Psoas muscle (tissue), 8 donors: Measurements from ENCODE around the gene CWH43. TPM values are rescaled to one million over a fixed set of nuclear protein-coding genes. Genes with fewer than 3 reads are reported as not detected.
"Not testable (repeated sequence)": the region's sequence is repeated elsewhere in the genome, so short reads cannot be mapped to it uniquely, and the experiment has no call there.

ENCODE experiments used
- ATAC-seq, 4 donors: fragments of 200-7000 bp; cut with Tn5 transposase; one replicate each; pipeline ENCODE4 v1.9.1; 2020; ENCODE audit warnings: moderate library complexity in 3 of 4, mild to moderate bottlenecking in 2 of 4
- DNase-seq, 2 donors: peaks; one replicate each; pipeline ENCODE4 v3.0.0-alpha.2; 2020
- H3K27ac ChIP-seq: fragments of 200-600 bp; one replicate; pipeline ENCODE4 v1.8.0; 2022
- H3K27me3 ChIP-seq, 3 donors: fragments of 200-600 bp in 1 of 3; one replicate each; pipeline versions ENCODE4 v1.6.1 to v1.8.0; 2013 to 2022; ENCODE audit warnings: low read length in 2 of 3, mild to moderate bottlenecking in 2 of 3, moderate library complexity in 1 of 3; ENCODE audit not compliant: insufficient read depth in 3 of 3
- H3K36me3 ChIP-seq, 2 donors: fragments of 200-600 bp in 1 of 2; one replicate each; pipeline versions ENCODE4 v1.6.1 to v1.8.0; 2013 to 2022; ENCODE audit warnings: low read depth in 1 of 2, mild to moderate bottlenecking in 1 of 2, moderate library complexity in 1 of 2; ENCODE audit not compliant: insufficient read depth in 1 of 2
- H3K4me1 ChIP-seq: fragments of 200-600 bp; one replicate; pipeline ENCODE4 v1.8.0; 2022
- H3K4me3 ChIP-seq: fragments of 200-600 bp; one replicate; pipeline ENCODE4 v1.8.0; 2022; ENCODE audit warnings: mild to moderate bottlenecking
- H3K9me3 ChIP-seq: fragments of 200-600 bp; one replicate; pipeline ENCODE4 v1.8.0; 2022
- CTCF ChIP-seq: fragments of 200-600 bp; IDR thresholded peaks from one replicate; pipeline ENCODE4 v1.8.0; 2022; ENCODE audit warnings: antibody characterized with exemption
- WGBS, 3 donors: extraction: QIAGEN DNeasy Blood & Tissue Kit; methylation state at CpG; one replicate each; pipeline versions ENCODE4 v1.1.6 to v1.1.7; 2013; 5-methylcytosine and 5-hydroxymethylcytosine counted together
- intact Hi-C, 2 donors: fragments of 100-400 bp; cut with DNase I; formaldehyde crosslinking; loops; one replicate each; pipeline versions ENCODE4 v1.11.0 to v1.14.2; 2022
- polyA plus RNA-seq, 3 donors: library from polyadenylated mRNA; stranded (reverse); fragments of 200-250 nt; gene quantifications; one replicate each; pipeline ENCODE4 v1.2.3, GENCODE V29; 2013
- total RNA-seq, 4 donors: library from RNA; stranded (reverse); fragmentation: NEBNext Ultra II Directional in 2 of 4; extraction: Animal tissue kit (Norgen Biotek cat#: 25700) in 2 of 4; gene quantifications; one replicate each; pipeline versions ENCODE4 v1.2.1 to v1.2.4, GENCODE V29; 2021 to 2023
- donor health status: healthy with polysubstance abuse.
- donor health status: DM: no; HTN: no; CAD: no; lungs with moderate emphysema.
- donor health status: Bipolar disorder and iron deficiency.
- donor health status: healthy.
- donor health status: DM: yes; HTN: yes; CAD: no.
- donor health status: DM: no; HTN: no; CAD: no.
- donor health status: DM: no; HTN: no; CAD: no.
- donor health status: DM: yes; HTN: yes; CAD: no.

CWH43 gene
- total and polyA plus RNA-seq, 7 donors, result not detected

DNA sequence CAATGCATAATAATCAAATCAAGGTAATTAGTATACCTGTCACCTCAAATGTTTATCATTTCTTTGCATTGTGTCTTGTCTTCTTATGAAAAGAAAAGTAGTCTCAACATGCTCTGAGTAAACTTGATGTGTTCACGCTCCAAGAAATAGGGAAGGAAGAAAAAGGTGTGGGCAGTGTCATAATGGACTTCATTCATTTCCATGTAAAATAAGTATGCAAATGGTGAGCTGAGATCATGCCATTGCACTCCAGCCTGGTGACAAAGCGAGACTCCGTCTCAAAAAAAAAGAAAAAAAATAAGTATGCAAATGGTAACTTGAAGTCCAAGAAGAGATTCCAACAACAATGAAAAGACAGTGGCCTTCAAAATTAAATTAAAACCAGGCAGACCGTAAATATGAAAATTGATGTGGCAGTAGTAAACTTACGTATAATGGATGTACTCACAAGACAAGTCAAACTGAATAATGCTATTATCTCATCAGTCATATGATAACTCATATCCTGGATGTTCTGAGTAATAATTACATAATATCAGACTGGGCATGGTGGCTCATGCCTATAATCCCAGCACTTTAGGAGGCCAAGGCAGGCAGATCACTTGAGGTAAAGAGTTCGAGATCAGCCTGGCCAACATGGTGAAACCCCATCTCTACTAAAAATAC lies 6.0 kb upstream of the CWH43 start:
- intact Hi-C loops, result no loop called here
- Histone ChIP-seq H3K27me3 (peaks cover 0 to 20% (median 0%) of the 10 kb centered on the region in 3 donors), H3K9me3 (no peaks in the 10 kb centered on the region), H3K4me1 (no peaks in the 10 kb centered on the region), H3K36me3 (no peaks in the 10 kb centered on the region), H3K27ac (no peak overlapping the region), H3K4me3 (no peak overlapping the region)
- TF ChIP-seq CTCF, result no peak
- no peak for ATAC-seq
- WGBS, 3 donors, result 75 to 84% (median 77%) methylated on average over 6 of the region's 6 CpGs
- no peak for DNase-seq

- H3K36me3 ChIP-seq, H3K4me3 ChIP-seq, DNase-seq, H3K9me3 ChIP-seq, H3K4me1 ChIP-seq, ATAC-seq, intact Hi-C loops, H3K27ac ChIP-seq: not testable (repeated sequence)
- H3K27me3 ChIP-seq, result peaks cover 5 to 60% (median 8%) of the 10 kb centered on the region in 3 donors
- 88 to 93% (median 92%) methylated on average over 2 of the region's 2 CpGs for WGBS, 3 donors
Observed at GRCh38 chr4:48984005-48984404, 2.1 kb upstream of the CWH43 start.

DNA sequence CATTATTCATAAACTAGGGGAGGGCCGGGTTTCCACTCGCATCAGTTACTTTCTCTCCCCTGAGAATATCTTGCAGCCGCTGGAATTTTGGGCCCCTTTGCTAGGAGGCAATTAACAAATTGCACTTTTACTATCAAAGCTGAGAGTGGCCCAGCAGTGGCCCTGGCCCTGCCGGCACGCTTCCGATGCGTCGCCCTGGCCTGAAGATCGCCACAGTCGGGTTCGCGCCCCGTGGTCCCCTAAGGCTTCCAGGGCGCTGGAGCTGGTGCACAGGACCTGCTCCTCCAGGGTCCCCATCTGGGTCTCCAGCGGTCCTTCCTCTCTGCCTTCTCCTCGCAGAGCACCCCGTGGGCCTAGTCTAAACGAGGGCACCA lies 486 bp upstream of the CWH43 start:
- Histone ChIP-seq H3K4me1 (peaks cover 5% of the 10 kb centered on the region), H3K27me3 (peaks cover 5 to 64% (median 8%) of the 10 kb centered on the region in 3 donors), H3K27ac (no peak overlapping the region), H3K9me3 (no peaks in the 10 kb centered on the region), H3K36me3 (no peaks in the 10 kb centered on the region), H3K4me3 (peak overlapping the region; percentile 22)
- DNase-seq (no peak), ATAC-seq (no peak)
- intact Hi-C loops, result no loop called here
- 8 to 14% (median 8%) methylated on average over 17 to 18 of the region's 18 CpGs for WGBS, 3 donors
- TF ChIP-seq CTCF, result no peak

DNA sequence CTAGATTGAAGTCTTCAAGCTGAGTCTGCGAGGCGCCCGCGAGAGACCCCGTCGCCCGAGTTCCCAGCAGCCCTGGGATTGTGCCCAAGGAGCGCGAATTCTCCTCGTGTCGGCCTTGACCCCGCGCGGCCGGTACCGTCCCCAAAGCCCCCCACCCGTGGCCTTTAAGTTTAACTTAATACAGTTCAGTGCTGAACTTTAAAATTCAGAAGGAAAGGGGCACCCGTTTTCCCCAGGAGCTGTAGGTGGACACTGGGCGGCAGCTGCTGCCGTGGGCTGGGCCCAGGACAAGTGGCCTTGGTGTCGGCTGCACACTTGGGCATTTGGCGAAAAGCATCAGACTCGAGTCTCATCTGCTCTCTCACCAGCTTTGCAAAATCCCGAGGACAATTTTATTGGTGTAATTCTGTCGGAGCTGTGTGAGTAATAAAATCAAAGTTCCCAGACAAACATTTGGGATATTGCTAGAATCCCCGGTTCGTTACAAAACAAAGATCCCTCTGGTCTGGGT lies 634 bp downstream of the CWH43 start:
- Histone ChIP-seq H3K9me3 (no peaks in the 10 kb centered on the region), H3K4me1 (peaks cover 5% of the 10 kb centered on the region), H3K27ac (no peak overlapping the region), H3K4me3 (no peak overlapping the region), H3K36me3 (no peaks in the 10 kb centered on the region), H3K27me3 (peaks cover 5 to 64% (median 8%) of the 10 kb centered on the region in 3 donors)
- 25 to 35% (median 27%) methylated on average over 27 of the region's 27 CpGs for WGBS, 3 donors
- DNase-seq, result no peak
- no peak for ATAC-seq
- TF ChIP-seq CTCF, result no peak
- intact Hi-C loops, result no loop called here

DNA sequence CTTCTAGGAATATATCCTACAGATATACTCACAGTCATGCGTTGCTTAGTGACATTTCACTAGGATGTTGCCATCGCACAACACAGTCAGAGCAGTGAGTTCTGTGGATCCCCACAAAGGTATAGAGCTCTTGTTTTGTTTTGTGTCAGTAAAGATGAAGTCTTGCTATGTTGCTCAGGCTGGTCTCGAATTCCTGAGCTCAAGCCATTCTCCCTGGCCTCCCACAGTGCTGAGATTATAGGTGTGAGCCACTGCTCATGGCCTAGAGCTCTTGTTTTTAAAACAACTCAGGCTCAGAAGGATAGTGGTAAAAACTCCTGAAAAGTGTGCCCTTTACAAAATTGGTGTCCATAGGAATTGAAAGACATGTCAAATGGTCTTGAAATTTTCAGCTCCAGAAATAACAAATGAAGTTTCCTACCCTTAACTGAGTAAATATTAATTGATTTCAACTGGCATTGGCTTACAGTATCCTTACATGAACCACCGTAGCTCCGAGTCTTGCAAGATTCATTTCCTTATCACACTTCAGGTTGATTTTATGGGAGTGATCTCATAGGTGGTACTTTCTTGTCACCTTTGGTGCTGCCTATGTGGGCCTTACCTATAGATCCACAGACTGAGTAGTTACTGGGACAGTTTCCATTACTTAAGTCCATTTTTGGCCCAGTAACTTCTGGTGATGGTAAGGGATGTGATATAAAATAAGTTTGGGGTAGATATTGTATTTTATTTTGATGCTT lies 3.6 kb downstream of the CWH43 start:
- ATAC-seq, result no peak
- no peak for TF ChIP-seq CTCF
- Histone ChIP-seq H3K27ac (no peak overlapping the region), H3K36me3 (no peaks in the 10 kb centered on the region), H3K9me3 (no peaks in the 10 kb centered on the region), H3K4me1 (peaks cover 5% of the 10 kb centered on the region), H3K27me3 (peaks cover 5 to 48% (median 8%) of the 10 kb centered on the region in 3 donors), H3K4me3 (no peak overlapping the region)
- 71 to 73% (median 71%) methylated on average over 5 of the region's 5 CpGs for WGBS, 3 donors
- no peak for DNase-seq
- intact Hi-C loops, result no loop called here
